ENCODE measurements around the gene CELSR2.

Gene CELSR2

DNA sequence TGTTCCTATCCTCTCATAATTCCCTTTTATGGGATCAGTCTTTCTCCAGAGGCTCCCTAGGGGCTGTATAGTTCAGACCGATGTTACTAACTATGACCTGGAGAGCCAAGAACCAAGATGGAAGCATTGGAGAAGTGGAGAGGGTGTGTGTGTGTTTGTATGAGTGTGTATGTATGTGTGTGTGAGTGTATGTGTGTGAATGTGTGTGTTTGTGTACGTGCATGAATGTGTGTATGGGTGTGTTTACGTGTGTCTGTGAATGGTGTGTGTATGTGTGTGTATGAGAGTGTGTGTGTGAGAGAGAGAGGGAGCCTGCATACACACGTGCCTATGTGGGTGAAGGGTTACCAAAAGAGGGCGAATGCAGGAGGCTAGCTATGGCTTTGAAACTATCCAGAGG, 52.5 kb downstream of the CELSR2 start:
- no peak for DNase-seq (ENCODE audit: low spot score)

DNA sequence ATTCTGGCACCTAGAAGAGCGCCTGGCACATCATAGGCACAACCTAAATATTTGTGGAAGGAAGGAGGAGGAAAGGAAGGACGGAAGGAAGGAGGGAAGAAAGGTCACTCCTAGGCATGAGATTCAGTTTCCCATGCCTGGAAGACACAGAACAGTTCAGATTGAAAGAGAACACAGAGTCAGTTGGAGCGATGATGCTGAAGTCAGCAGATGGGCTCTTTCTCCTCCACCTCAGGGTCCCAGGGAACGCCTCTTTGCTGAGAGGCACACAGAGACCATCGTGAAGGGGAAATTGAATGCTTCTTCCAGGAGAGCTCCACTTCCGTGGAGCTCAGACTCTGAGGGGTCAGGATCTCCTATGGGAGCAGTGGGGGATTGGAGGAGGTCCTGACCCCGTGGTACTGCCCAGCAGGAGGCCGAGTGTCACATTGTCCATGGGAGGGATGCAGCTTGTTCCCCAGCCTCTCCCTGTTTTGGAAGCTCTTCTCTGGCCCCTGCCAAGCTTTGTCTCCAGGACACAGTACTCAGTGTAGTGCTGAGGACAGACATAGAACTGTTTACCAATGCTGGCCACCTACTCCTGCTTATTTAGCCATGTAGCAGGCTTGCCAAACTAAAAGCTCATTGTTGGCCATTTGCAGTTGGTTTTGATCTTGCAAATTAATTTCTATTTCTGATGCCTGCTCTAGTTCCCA, 55.0 kb downstream of the CELSR2 start:
- no peak for DNase-seq (ENCODE audit: low spot score)

DNA sequence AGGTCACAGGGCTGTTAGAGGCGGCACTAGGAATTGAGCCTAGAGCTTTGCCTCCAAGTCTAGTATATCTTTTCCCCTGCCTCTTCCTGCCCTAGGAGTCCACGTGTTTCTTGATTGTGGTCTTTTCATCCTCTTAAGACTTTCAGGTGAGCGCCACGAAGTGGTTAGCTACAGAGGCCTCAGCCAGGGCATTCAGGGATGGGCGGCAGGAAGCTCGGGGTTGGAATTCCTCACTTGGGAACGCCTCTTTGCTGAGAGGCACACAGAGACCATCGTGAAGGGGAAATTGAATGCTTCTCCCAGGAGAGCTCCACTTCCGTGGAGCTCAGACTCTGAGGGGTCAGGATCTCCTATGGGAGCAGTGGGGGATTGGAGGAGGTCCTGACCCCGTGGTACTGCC, 56.7 kb downstream of the CELSR2 start:
- peak; percentile 55 for DNase-seq (ENCODE audit: low spot score)

DNA sequence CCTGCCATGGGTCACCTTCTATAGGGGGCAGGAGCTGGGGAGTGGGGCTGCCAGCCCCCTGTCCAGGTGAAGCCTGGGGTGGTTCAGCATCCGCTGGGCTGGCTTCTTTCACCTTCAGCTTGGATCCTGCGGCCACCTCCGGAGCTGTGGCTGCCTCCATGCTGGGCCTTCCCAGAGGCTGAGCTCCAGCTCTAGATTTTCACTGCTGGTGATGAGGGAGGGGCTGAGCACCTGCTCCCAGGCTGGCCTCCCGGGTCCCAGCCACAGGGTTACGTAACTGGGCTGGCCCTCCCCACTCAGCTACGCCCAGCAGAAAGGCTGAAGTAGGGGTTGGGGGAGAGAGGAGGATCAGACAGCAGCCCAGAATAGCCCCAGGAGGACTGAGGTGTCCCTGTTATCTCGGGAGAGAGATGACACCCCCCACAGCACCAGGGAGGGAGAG, 57.5 kb downstream of the CELSR2 start, which contains the start of gene MYBPHL:
MYBPHL (minus strand) TSS at position 180 of the 442 bp plus-strand sequence; CDS start at position 160, 20 bp downstream.
- no peak for DNase-seq (ENCODE audit: low spot score)

DNA sequence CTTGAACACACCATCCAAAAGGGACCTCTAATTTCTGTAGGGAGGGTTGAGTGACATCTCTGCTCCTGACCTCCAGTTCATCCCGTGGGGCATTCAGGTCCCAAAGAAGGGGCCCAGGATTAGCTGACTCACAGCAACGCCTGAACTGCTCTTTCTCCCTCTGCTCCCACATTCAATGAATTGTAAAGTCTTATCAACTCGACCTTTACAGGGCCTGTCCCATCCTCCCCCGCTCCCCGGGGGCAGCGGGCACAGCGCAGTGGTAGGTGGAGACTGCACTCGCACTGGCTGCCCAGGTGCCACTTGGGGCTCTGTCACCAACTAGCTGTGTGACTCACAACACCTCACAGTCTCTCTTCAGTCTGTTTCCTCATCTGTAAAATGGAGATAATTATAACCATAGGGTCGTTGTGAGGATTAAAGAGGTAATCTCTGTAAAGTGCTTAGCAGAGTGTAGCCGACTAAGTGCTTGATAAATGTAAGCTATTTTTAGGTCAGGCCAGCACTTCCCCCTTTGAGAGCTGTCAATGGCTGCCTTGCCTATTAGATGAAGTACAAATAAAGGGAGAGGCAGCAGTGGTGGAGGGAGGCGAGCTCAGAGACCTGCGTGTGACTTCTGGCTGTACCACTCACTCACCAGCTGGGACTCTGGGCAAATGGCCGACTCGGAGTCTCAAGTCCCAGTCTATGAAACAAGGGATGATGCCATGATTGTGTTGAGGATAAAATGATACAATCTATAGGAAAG, 58.1 kb downstream of the CELSR2 start:
- DNase-seq (ENCODE audit: low spot score), result no peak

DNA sequence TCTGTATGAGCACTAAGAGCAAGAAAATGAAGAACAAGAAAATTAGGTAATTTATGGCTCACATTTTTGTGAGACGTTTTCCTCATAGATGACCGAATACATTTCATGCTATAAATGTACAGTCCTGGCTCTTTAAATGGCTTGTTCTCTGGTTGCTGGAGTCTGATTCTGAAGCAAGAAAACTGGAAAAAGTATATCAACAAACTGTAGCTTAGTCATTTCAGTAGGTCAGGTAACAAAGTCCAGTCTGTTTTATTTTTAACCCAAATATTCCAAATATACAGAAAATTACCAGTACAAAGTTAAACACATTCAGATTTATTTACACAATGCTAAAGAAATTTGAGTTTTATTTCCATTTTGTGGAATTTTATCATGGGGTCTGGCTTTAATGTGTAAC, 60.0 kb downstream of the CELSR2 start:
- DNase-seq (ENCODE audit: low spot score), result no peak

DNA sequence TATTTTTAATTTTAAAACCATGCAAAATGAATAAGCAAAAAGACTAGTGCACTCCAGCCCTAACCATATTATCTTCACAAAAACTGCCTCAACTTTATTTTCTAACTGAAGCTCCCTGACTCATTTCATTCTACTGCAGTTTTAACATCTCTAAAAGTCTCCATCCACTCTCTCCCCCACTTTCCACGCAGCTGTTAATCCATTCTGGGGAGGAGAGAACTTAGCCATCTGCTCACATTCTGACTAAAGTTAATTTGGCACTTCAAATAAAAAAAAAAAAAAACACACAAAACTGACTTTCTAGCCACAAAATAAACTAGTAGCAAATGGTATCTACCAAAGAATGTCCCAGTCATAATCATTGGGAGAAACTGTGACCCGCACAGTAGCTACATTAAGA, 62.9 kb downstream of the CELSR2 start:
- no peak for DNase-seq (ENCODE audit: low spot score)

DNA sequence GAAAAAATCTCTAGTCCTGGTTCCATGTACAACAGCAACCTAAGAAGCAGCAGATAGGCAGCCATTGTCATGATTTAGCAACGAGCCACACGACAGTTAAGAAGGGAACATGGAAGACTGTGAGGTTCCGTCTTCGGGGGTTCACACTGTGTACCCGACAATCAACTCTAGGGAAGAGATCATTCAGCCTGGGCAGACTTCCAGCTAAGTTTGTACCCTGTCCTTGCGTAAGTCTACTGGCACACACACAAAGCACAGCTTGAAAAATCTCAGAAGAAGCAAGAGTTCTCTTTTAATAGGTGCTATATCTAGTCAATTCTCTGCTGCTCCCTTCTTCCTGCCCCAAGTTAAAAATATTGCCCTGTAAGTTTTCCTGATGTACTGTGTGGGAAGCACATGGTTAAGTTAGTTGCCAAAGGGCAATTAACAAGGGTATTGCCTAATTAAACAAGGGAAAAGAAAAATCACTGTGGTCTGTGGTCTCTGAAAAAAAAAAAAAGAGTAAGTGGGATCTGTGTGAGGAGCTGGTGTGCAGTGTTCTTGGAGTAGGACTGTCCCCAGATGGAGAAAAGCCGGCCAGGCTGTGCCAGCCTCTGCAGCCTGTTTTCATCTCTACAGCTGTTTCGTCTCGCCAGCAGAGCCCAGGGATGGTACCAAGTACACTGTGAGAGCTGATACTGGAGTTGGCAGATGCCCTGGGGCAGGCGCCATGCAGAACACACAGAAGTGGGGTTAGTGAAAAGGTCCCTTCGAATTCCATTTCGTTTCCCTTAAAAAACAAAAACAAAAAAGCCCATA, 63.8 kb downstream of the CELSR2 start:
- no peak for DNase-seq (ENCODE audit: low spot score)

DNA sequence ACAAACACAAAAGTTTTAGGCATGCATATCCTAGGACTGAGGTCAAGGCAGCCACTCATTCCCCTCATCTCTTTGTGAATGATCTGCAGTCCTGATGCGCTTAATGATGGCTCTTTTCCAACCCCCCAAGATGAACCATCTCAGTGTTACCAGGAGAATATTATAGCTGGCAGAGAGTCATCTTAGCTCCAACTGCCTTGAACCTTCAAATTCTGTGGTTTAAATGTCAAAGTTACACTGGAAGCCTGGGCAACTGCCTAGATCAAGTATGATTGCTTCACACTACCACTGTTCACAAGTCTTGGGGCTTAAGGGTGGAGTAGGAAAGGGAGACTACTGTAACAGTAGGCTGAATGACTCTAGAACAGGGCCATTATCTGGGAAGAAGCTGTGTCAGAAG, 65.5 kb downstream of the CELSR2 start:
- DNase-seq (ENCODE audit: low spot score), result no peak

DNA sequence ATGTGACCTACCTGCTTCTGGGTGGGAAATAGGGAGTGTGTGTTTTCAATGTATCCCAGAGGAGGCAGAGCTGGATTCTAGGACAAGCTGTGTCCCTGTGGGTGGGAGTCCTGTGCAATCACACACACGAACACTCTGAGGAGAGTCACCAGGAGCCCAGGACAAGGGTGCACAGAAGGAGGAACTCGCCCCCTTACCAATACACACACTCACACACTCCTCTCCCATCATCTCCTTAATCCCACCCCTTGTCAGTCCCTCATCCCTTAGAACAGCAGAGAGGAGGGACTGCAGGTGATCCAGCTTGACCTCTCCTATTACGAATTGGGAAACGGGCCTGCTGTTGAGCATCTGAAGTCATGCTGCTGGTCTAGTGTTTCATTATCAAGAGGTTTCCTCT, 65.9 kb downstream of the CELSR2 start:
- DNase-seq (ENCODE audit: low spot score), result no peak

DNA sequence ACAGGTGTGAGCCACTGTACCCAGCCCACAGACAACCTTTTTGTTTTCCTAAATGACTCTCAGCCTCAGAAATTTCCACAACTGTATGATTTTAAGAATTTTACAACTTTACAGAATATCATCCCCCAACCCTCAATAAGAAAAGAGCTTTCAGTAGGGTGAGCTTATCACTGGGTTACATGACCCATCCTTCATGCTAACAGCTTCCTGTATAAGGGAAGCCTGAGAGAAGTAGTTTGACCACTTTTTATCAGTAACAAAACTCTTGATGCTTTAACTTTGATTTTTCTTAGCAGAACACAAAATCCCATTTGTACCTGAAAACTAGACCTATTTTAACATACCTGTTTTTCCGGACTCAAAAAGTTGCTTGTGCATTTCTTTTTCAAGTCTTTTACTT, 67.2 kb downstream of the CELSR2 start:
- DNase-seq (ENCODE audit: low spot score), result no peak

DNA sequence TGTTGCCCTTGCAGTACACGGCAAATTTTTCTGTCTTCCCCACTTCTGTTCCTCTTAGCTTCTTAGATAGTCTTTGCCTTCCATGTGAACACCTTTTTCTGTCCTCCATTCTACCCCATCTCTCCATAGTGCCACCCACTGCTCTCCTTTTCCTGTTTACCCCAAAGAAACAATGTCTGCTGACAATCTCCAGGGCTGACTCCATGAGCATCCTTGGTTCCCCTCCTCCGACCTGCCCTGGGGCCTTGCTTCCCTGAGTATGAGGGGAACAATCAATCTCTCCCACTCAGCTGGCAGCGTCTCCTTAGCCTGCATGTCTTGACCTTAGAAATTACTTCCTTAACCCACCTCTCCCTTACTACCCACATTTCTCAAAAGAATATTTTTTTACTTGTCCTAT, 69.8 kb downstream of the CELSR2 start:
- DNase-seq (ENCODE audit: low spot score), result no peak

DNA sequence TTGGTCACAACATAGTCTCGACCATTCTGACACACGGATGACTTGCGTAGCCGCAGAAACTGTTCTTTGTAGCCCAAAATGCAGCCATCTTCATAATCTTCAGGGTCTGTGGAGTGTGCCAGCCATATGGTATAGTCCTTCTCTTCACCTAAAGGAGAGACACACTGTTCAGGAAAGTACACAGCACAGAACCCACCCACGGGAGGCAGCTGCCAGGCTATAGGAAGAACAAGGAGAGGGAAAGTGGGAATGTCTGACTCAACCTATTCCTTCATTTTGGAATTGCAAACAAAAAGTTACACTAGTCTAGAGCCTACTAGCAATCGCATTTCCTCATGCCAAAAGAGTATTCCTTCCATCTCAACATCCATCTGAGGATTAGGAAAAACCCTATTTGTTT, 73.6 kb downstream of the CELSR2 start:
- DNase-seq (ENCODE audit: low spot score), result no peak

All from SW480 (cell line).